ENCODE measurements around the gene FRK. TPM values are rescaled to one million over a fixed set of nuclear protein-coding genes. Genes with fewer than 3 reads are reported as not detected.
"Not testable (repeated sequence)": the region's sequence is repeated elsewhere in the genome, so short reads cannot be mapped to it uniquely, and the experiment has no call there.

FRK gene
- total and polyA plus RNA-seq, 2 donors = 0.70 to 7.3 TPM

GRCh38 chr6:115908906-115909559 lies 151.7 kb downstream of the FRK start:
- Histone ChIP-seq H3K4me1 (ENCODE audit: insufficient read depth) (no peaks in the 10 kb centered on the region), H3K36me3 (ENCODE audit: insufficient read depth) (no peaks in the 10 kb centered on the region), H3K4me3 (ENCODE audit: low read depth, low read length) (no peak overlapping the region), H3K27ac (ENCODE audit: low read depth) (no peak overlapping the region)
- no peak for DNase-seq (ENCODE audit: extremely low spot score)
- WGBS = 61% methylated on average over 5 of the region's 5 CpGs

- DNase-seq (ENCODE audit: extremely low spot score) = no peak
- H3K36me3 ChIP-seq (ENCODE audit: insufficient read depth) = no peaks in the 10 kb centered on the region
These were observed 155.2 kb downstream of the FRK start for GRCh38 chr6:115905471-115905870.

GRCh38 chr6:115902436-115902835 lies 158.3 kb downstream of the FRK start:
- WGBS = 61% methylated on average over 2 of the region's 2 CpGs
- Histone ChIP-seq H3K4me1 (ENCODE audit: insufficient read depth) (no peaks in the 10 kb centered on the region), H3K4me3 (ENCODE audit: low read depth, low read length) (no peak overlapping the region), H3K27ac (ENCODE audit: low read depth) (no peak overlapping the region), H3K36me3 (ENCODE audit: insufficient read depth) (no peaks in the 10 kb centered on the region)
- DNase-seq (ENCODE audit: extremely low spot score) = peak; percentile 29

More at GRCh38 chr6:115905471-115905870, 155.2 kb downstream of the FRK start:
- Histone ChIP-seq H3K27ac (ENCODE audit: low read depth) (no peak overlapping the region), H3K4me3 (ENCODE audit: low read depth, low read length) (no peak overlapping the region), H3K4me1 (ENCODE audit: insufficient read depth) (no peaks in the 10 kb centered on the region)
- WGBS = 53% methylated on average over 5 of the region's 5 CpGs

- no peaks in the 10 kb centered on the region for H3K4me1 ChIP-seq (ENCODE audit: insufficient read depth)
- no peak for DNase-seq (ENCODE audit: extremely low spot score)
- H3K4me3 ChIP-seq (ENCODE audit: low read depth, low read length) = no peak overlapping the region
- H3K36me3 ChIP-seq (ENCODE audit: insufficient read depth) = no peaks in the 10 kb centered on the region
- 77% methylated on average over 3 of the region's 3 CpGs for WGBS
- H3K27ac ChIP-seq (ENCODE audit: low read depth) = no peak overlapping the region
These were observed 158.8 kb downstream of the FRK start for GRCh38 chr6:115901896-115902295.

GRCh38 chr6:115899730-115900282 lies 160.9 kb downstream of the FRK start:
- no peak overlapping the region for H3K4me3 ChIP-seq (ENCODE audit: low read depth, low read length)
- WGBS = 90% methylated on average over 4 of the region's 4 CpGs
- H3K4me1 ChIP-seq (ENCODE audit: insufficient read depth) = no peaks in the 10 kb centered on the region
- no peak for DNase-seq (ENCODE audit: extremely low spot score)
- no peaks in the 10 kb centered on the region for H3K36me3 ChIP-seq (ENCODE audit: insufficient read depth)
- no peak overlapping the region for H3K27ac ChIP-seq (ENCODE audit: low read depth)

- WGBS = 27% methylated on average over 1 of the region's 1 CpG
- Histone ChIP-seq H3K36me3 (ENCODE audit: insufficient read depth) (no peaks in the 10 kb centered on the region), H3K4me1 (ENCODE audit: insufficient read depth) (no peaks in the 10 kb centered on the region), H3K27ac (ENCODE audit: low read depth) (no peak overlapping the region), H3K4me3 (ENCODE audit: low read depth, low read length) (no peak overlapping the region)
- no peak for DNase-seq (ENCODE audit: extremely low spot score)
These were observed 162.4 kb downstream of the FRK start for GRCh38 chr6:115898246-115898645.

GRCh38 chr6:115896538-115897129 lies 164.1 kb downstream of the FRK start:
- Histone ChIP-seq H3K4me1 (ENCODE audit: insufficient read depth) (no peaks in the 10 kb centered on the region), H3K36me3 (ENCODE audit: insufficient read depth) (no peaks in the 10 kb centered on the region), H3K27ac (ENCODE audit: low read depth) (no peak overlapping the region), H3K4me3 (ENCODE audit: low read depth, low read length) (no peak overlapping the region)
- DNase-seq (ENCODE audit: extremely low spot score) = peak; percentile 28
- 75% methylated on average over 2 of the region's 2 CpGs for WGBS

GRCh38 chr6:115894426-115894992 lies 166.2 kb downstream of the FRK start:
- no peaks in the 10 kb centered on the region for H3K36me3 ChIP-seq (ENCODE audit: insufficient read depth)
- H3K27ac ChIP-seq (ENCODE audit: low read depth) = no peak overlapping the region
- H3K4me3 ChIP-seq (ENCODE audit: low read depth, low read length) = no peak overlapping the region
- WGBS = 89% methylated on average over 7 of the region's 7 CpGs
- no peaks in the 10 kb centered on the region for H3K4me1 ChIP-seq (ENCODE audit: insufficient read depth)
- no peak for DNase-seq (ENCODE audit: extremely low spot score)

- no peak overlapping the region for H3K27ac ChIP-seq (ENCODE audit: low read depth)
- no peaks in the 10 kb centered on the region for H3K36me3 ChIP-seq (ENCODE audit: insufficient read depth)
- no peaks in the 10 kb centered on the region for H3K4me1 ChIP-seq (ENCODE audit: insufficient read depth)
- 69% methylated on average over 2 of the region's 2 CpGs for WGBS
- DNase-seq (ENCODE audit: extremely low spot score) = no peak
- no peak overlapping the region for H3K4me3 ChIP-seq (ENCODE audit: low read depth, low read length)
These were observed 168.9 kb downstream of the FRK start for GRCh38 chr6:115891750-115892149.

- Histone ChIP-seq H3K4me3 (ENCODE audit: low read depth, low read length) (no peak overlapping the region), H3K4me1 (ENCODE audit: insufficient read depth) (no peaks in the 10 kb centered on the region), H3K36me3 (ENCODE audit: insufficient read depth) (no peaks in the 10 kb centered on the region), H3K27ac (ENCODE audit: low read depth) (no peak overlapping the region)
- DNase-seq (ENCODE audit: extremely low spot score) = no peak
These were observed 169.5 kb downstream of the FRK start for GRCh38 chr6:115891111-115891669.

- Histone ChIP-seq H3K4me1 (ENCODE audit: insufficient read depth) (no peaks in the 10 kb centered on the region), H3K27ac (ENCODE audit: low read depth) (no peak overlapping the region), H3K36me3 (ENCODE audit: insufficient read depth) (no peaks in the 10 kb centered on the region), H3K4me3 (ENCODE audit: low read depth, low read length) (no peak overlapping the region)
- WGBS = 95% methylated on average over 10 of the region's 10 CpGs
- no peak for DNase-seq (ENCODE audit: extremely low spot score)
These were observed 170.5 kb downstream of the FRK start for GRCh38 chr6:115890238-115890637.

GRCh38 chr6:115888687-115889470 lies 171.8 kb downstream of the FRK start:
- not testable (repeated sequence) for H3K4me3 ChIP-seq (ENCODE audit: low read depth, low read length); H3K36me3 ChIP-seq (ENCODE audit: insufficient read depth); H3K27ac ChIP-seq (ENCODE audit: low read depth); DNase-seq (ENCODE audit: extremely low spot score); H3K4me1 ChIP-seq (ENCODE audit: insufficient read depth)
- 97% methylated on average over 38 of the region's 38 CpGs for WGBS

GRCh38 chr6:115887891-115888290 lies 172.8 kb downstream of the FRK start:
- Histone ChIP-seq H3K4me1 (ENCODE audit: insufficient read depth) (no peaks in the 10 kb centered on the region), H3K36me3 (ENCODE audit: insufficient read depth) (no peaks in the 10 kb centered on the region), H3K27ac (ENCODE audit: low read depth) (no peak overlapping the region), H3K4me3 (ENCODE audit: low read depth, low read length) (no peak overlapping the region)
- no peak for DNase-seq (ENCODE audit: extremely low spot score)
- 72% methylated on average over 7 of the region's 7 CpGs for WGBS
